Right lung (tissue), 5 donors: ENCODE measurements around the gene GPATCH2. TPM values are rescaled to one million over a fixed set of nuclear protein-coding genes. Genes with fewer than 3 reads are reported as not detected.
"Not testable (repeated sequence)": the region's sequence is repeated elsewhere in the genome, so short reads cannot be mapped to it uniquely, and the experiment has no call there.

Experiments
- DNase-seq, 2 donors: peaks; one replicate each; pipeline ENCODE4 v3.0.0-alpha.2; 2013
- polyA plus RNA-seq, 5 donors: library from polyadenylated mRNA; unstranded; fragments of 120-200 nt; gene quantifications; one replicate each; pipeline versions ENCODE4 v1.2.1 to v1.2.3, GENCODE V29; 2013; ENCODE audit warnings: inconsistent platforms in 1 of 5, low replicate concordance in 1 of 5; ENCODE audit not compliant: insufficient read length in 5 of 5, insufficient read depth in 1 of 5

GPATCH2 gene
- polyA plus RNA-seq, 5 donors, result 17.3 to 28.6 (median 26.7) TPM

DNA sequence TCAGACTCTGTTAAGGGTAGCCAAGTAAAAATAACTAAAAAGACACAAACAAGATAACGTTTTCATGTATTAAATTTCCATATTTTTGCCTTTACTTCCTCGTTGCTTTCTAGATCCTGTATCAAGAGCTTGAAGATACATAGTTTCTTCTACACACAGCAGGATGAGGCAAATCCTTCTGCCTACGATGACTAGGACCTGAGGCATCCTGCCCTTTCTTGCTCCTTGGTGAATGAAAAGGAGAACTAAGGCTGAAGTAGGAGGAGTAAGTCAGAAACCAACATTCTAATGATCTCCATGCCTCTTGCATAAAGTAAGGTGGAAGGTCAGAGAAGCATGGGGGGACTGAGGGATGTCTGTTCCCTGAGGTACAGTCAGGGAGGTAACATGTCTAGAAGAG is 102.6 kb downstream of the GPATCH2 start:
- DNase-seq, result no peak

DNA sequence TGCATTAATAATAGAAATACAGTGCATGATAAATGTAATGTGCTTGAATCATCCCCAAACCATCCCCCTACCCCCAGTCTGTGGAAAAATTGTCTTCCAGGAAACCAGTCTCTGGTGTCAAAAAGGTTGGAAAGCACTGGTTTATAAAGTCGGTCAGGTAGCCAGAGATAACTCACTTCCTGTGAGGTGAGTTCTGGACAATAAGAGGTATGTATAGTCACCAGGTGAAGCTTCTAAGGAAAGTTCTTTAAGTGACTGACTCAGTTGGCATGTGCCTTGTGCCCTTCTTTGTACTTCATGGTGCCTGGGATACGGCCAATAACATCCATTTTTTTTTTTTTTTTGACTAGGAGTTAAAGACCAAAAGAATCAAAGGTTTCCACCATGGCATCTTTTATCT is 103.7 kb downstream of the GPATCH2 start:
- DNase-seq, result no peak

DNA sequence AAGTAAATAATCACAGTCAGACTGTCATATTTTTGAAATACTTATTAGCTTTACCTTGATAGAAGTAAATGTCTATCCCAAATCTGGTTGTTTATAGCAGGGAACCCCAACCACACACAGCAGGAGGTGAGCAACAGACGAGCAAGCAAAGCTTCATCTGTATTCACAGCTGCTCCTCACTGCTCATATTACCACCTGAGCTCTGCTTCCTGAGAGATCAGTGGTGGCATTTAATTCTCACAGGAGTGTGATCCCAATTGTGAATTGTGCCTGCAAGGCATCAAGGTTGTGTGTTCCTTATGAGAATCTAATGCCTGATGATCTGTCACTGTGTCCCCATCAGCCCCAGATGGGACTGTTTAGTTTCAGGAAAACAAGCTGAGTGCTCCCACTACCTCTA is 104.3 kb downstream of the GPATCH2 start:
- no peak for DNase-seq

DNA sequence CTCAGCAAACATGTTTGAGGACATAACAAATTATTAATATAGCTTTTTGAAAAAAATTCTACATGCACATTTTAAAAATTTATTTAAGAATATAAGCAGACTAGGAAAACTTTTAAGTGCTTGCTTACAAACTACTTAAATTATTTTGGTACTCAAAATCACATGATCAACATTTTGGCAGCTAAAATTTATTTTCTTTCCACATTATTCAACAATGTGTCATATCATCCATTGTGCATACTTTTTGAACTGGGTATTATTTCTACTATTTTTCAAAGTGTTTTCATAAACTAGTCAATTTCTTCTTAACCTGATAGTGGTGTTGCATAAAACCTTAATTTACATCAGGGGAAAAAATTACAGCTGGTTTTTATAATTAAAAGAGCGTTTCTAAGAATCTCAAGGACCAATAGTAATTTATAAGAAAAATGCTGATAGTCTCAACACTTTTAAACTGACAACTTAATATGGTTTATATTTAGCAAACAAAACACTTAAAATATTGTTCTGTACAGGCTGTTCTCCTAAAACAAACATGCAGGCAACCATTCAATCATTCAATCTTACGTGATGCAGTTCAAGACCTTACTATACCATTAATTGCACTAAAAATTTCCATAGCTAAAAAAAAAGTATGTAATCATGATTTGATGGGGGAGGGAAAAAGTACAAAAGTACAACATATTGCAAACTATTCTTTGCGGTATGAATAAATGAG is 105.0 kb downstream of the GPATCH2 start:
- no peak for DNase-seq

DNA sequence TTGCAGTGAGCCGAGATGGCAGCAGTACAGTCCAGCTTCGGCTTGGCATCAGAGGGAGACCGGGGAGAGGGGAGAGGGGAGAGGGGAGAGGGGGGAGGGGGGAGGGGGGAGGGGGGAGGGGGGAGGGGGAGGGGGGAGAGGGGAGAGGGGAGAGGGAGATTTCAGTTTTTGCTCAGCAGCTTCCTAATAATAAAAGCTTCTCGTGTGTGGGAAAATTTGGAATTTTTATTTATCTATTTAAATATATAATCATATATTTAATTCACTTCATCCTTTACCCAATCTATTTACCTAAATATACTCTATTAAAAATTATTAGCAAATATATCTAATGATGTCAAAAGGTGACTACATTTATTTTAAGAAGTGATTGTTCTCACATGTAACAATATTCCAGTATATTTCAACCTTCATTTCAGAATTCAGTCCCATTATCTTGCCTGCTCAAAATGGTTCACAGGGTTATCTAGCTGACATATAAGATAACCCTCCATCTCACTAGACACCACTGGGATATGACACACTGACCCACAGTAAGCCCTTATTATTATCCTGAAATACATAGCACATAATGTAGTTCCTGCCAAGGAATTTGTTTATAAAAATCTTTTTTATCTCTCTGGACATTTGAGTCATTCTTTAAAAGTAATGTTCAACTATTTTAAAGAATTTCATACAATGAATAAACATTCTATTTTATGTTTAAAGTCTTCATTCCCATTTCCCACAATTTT is 105.9 kb downstream of the GPATCH2 start:
- no peak for DNase-seq

DNA sequence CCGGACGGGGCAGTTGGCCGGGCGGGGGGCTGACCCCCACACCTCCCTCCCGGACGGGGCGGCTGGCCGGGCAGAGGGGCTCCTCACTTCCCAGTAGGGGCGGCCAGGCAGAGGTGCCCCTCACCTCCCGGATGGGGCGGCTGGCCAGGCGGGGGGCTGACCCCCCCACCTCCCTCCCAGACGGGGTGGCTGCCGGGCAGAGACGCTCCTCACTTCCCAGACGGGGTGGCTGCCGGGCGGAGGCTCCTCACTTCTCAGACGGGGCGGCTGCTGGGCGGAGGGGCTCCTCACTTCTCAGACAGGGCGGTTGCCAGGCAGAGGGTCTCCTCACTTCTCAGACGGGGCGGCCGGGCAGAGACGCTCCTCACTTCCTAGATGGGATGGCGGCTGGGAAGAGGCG is 107.0 kb downstream of the GPATCH2 start:
- not testable (repeated sequence) for DNase-seq

DNA sequence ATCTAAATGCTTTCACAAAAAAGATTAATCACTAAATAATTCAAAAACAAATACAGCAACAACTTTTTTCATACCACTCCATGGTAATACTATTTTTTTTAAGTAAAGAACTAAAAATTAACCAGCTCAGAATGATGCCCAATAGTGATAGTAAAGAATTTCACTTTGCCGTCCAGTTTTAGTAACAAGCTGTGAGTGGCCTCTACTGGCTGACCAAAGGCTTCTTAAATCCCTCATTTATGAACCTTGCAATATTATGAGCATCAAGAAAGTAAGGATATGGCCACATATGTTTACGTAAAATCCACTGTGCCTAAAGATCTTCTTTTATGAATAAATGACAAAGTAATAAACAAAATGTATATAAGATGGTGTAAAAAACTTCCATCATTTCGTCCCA is 108.6 kb downstream of the GPATCH2 start:
- DNase-seq, result no peak

DNA sequence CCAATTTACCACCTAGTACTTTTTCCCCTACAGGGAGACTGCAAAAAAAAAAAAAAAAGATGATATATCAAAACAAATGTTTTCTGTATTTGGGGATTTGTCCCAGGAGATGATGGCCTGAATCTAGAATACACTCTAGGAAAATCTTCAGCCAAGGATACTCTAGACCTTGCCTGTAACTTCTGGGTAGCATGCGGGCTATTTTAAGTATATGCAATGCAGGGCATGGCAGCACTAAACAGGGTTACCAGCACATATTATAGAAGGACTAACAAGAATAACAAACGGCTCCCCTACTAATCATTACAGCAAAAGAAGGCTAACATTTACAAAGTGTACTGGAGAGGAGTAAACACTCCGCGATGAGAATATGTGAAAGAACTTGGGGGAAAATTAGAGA is 109.6 kb downstream of the GPATCH2 start:
- DNase-seq, result no peak

DNA sequence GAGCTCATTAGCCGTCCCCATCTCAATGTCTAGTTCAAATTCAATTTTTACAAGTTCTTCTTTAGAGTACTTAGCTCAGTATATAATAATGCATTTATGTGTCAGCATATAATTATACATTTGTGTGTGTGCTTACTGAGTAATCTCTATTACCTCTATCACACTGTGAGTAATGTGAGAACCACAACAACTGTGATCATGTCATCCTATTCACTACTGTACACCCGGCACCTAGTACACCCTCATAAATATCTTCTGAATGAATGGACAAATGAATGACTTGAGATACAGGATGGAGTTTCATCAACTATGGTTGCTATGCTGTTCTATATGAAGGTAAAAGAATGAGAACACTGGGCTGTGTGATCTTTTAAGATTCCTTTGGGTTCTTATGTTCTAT is 124.0 kb downstream of the GPATCH2 start:
- no peak for DNase-seq

DNA sequence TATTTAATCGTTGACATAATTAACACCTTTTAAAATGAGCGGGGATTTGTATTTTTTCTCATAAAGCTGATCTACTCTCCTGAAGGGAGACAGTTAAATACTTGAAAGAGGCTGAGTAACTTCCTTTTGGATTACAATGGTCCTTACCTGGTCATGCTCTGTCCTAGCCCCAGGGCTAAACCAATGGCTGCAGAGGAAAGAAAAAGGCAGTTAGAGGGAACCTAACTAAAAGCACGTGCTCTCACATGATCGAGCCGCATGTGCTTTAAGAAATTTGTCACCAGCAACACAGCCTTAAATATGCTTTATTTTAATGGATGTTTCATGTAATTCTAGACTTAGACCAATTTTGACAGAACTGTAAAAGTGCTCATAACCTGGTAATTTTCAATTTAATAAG is 132.7 kb downstream of the GPATCH2 start:
- DNase-seq, result no peak

DNA sequence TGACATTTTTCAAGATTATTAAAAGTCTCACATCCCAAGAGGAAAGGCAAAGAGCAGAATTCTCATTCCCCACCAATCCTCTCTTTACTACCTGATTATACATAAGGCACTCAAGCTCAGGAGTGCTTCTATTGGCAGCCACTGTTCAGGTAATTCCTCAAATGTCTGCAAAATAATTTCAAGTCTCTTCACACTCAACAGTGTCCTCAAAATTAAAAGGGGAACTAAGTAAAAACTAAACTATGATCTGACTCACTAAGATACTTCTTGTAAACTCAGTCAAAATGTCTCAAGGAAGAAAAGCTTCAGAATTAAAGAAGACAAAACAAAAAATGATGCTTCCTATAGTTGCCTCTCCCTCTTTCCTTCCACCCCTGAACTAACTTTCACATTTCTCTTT is 135.6 kb downstream of the GPATCH2 start:
- DNase-seq, result no peak

DNA sequence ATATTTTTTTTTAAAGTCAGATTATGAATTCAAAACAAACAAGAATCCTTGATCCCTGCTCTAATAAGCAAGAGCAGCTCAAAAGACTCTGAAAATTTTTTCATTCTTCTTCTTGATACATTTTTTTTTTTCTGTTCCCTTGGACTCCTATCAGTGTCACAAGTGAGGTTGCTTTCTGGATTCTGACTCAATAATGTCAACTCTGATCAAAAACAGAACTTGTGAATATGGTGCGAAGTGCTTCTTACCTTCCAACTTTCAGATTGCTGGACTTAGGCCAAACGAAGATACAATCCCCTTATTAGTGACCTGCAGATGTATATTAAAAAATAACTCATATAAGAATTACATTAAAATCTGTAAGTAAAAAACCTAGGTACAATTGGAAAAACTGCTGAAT is 136.1 kb downstream of the GPATCH2 start:
- DNase-seq, result no peak

DNA sequence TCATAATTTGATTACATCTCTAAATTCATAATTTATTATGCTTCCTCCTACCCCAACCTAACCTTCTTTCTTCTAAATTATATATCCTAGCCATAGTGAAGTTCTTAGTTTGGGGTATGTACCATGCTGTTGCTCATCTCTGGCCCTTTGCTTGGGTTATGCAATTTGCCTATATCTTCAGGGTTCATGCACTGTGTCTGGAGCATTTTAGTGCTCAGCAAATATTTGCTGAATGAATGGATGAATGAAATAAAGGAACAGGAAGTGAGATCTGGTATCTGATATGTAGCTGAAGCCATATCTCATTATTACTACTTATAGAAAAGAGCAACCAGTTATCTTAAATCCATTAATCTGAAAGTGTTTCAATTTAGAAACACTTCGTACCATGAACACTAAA is 137.6 kb downstream of the GPATCH2 start:
- DNase-seq, result no peak

DNA sequence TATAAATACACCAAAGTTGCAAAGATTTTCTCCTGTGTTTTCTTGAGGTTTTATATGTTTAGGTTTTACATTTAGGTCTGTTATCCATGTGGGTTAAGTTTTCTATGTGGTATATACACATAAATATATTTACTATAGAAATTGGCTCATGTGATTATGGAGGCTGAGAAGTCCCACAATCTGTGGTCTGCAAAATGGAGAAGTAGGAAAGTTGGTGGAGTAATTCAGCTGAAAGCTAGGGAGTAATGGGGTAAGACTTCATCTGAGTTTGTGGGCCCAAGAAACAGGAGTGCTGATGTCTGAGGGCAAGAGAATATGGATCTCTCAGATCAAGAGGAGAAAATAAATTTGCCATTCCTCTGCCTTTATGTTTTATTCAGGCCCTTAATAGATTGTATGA is 146.0 kb downstream of the GPATCH2 start:
- DNase-seq, result no peak

DNA sequence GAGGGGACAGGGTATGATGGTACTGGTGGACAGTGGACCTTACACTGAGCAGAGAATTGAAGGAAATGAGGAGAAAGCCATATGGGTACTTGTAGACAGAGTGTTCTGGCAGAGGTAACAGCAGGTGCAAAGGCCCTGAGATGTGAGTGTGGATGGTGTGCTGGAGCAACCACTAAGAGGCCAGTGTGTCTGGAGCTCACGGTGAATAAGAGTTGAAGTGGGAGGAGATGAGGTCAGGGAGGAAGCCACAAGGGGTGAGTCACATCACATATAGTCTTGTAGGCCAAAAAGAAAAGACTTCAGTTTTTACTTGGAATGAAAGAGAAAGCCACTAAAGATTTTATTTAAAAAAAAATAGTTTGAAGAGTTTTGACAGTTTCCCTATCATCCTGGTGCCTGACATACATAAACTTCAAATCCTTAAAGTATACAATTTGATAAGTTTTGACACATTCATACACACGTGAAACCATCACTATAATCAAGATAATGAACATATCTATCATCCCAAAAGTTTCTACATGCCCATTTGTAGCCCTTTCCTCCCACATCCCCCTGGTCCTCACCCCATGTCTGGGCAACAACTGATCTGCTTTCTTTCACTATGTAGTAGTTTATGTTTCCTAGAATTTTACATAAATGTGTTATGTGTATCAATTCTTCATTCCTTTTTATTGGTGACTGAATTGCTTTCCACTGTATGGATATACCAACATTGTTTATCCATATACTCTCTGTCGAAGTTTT is 148.4 kb downstream of the GPATCH2 start:
- no peak for DNase-seq

DNA sequence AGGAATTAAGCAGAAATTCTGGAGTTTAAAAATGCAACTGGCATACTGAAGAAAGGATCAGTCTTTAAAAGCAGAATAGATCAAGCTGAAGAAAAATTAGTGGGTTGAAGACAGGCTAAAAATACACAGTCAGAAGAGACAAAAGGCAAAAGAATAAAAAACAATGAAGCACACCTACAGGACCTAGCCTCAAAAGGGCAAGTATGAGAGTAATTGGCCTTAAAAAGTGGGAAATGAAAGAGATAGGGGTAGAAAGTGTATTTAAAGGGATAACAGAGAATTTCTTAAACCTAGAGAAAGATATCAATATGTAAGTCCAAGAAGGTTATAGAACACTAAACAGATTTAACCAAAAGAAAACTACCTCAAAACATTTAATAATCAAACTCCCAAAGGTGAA is 152.4 kb downstream of the GPATCH2 start:
- no peak for DNase-seq

DNA sequence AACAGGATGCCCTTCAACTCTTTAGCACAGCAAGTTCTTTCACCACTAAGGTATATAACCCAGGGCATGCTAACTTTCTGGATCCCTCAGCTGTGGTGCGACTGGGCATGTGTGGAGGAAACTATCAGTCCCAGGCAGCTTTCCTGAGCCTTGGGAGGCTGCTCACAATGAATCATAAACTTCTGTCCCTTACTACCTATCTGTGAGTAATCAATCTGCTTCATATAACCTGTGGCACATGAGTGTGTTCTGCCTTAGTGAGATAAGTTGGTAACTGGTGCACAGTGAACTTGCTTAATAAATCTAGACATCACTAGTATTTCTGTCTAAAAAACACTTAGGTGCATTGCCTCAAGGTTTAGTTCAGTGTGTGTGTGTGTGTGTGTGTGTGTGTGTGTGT is 158.0 kb downstream of the GPATCH2 start:
- DNase-seq, result no peak

DNA sequence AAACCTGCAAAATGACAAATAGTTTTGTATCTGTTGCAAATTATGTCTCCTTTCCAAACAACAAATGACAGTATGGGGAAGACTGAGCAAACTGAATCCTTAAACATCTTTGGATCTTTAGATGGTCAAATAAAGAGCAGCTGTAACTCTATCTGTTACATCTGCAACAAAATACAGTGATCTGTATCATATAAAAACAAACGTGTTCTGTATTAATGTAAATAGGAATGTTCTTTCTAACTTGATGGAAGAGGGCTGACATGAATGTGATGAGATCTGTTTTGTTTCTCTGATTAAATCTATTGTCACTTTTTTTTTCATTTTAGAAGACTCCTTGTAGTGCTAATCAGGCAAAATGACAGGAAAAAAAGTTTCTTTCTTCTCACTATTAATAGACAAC is 159.5 kb downstream of the GPATCH2 start:
- no peak for DNase-seq

DNA sequence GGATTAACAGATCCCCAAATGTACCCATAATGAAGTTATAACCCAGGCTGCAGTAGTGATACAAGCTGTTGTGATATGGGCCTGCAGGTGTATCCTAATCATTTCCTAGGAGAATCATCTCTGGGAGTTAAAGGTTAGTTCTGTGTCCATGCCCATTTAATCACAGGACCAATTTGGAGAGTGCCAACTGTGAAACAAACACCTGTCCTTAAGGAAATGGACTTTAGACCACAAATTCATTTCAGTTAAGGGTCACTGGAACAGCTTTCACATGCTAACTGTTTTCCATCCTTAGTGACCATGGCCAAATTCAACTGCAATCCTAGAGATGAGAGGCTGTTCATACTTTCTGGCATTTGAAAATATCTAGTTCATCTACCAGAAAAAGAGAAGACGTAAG is 160.9 kb downstream of the GPATCH2 start:
- no peak for DNase-seq

DNA sequence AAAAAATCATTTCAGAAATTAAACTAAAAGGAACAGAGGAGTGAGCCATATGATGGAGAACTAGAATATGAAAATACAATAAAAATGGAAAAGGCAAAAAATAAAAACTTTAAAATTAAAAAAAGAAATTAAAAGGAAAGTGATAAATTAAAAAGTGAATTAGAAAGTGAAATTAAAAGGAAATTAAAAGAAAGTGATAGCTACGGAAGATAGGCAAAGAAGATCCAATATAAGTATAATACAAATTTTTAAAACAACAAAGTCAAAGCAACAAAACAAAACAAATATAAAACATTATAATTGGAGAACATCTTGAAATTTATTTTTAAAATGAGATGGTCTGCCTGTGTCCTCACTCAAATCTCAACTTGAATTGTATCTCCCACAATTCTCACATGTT is 165.8 kb downstream of the GPATCH2 start:
- DNase-seq, result no peak

DNA sequence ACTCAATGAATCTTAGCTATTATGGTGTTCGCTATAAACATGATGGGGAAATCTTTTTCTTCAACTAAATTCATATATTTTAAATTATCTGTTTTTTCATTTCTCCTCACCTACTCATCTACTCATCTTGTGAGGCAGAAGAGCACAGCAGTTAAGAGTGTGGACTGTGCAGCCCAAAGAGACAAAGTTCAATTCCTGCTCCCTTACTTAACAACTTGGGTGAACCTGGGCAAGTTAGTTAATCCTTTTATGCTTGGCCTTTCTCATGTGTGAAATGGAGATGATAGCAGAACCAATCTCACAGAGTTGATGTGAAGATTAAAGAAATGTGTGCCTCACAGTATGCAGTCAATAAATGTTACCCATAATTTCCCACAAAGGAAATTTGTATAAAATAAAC is 168.2 kb downstream of the GPATCH2 start:
- DNase-seq, result no peak

DNA sequence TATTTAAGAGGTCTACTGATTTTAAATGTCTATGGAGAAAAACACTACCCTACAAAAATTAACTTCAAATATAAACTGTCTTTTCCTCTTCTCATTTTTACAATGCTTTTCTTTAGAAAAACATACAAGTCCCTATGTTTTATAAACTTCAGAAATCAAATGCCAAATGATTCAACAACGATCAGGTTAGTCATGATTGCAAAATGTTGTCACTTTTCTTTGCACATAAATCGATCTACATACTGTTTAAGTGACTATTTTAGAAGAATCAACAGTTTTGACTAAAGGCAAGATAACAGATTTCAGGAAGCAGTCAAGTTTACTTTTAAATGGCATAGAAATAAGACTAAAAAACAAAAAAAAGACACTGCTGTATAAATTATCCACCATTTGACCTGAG is 168.7 kb downstream of the GPATCH2 start:
- no peak for DNase-seq

DNA sequence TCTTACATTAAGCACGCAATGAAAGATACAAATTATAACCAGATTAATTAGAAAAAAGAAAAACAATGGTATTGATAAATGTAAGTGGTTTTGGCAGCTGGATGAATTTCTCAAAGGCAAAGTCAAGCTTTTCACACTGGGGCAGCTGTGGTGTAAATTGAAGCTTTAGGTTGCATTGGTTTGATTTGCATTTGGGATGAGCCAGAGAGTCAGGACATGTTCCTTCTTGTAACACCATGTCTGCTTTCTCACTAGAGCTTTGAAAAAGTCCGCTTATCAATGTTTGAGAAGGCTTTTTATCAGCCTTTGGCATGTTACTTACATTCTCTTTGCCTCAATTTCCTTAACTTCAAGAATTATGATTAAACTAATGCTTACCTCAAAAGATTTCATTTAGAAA is 173.9 kb downstream of the GPATCH2 start:
- DNase-seq, result no peak
